A549 (cell line): ENCODE results near the gene DNAJC8. TPM values are rescaled to one million over a fixed set of nuclear protein-coding genes. Genes with fewer than 3 reads are reported as not detected.

Experiments used
- ATAC-seq, 2 experiments: fragments of 200-7000 bp in 1 of 2; fragments of >200 bp in 1 of 2; cut with Nextera tagmentation in 1 of 2; cut with Tn5 transposase in 1 of 2; 3 replicates each; pipeline versions ENCODE4 v1.8.0 to v1.9.1; 2018 to 2020; ENCODE audit warnings: mild to moderate bottlenecking in 1 of 2, moderate library complexity in 1 of 2
- CTCF ChIA-PET: fragments of 300-600 bp; sonication (Branson Sonifier 250); formaldehyde crosslinking; extraction: SDS; loops from one replicate; lab custom pipeline; 2021; ENCODE audit warnings: antibody characterized with exemption, inconsistent platforms; lab: Yijun Ruan, JAX
- POLR2A ChIA-PET: fragments of 350-600 bp; formaldehyde crosslinking; extraction: SDS; loops from one replicate; lab custom pipeline; 2021; ENCODE audit warnings: antibody characterized with exemption, inconsistent platforms; lab: Yijun Ruan, JAX
- DNase-seq, 2 experiments: peaks; one replicate each; pipeline versions ENCODE4 v3.0.0 to v3.0.0-alpha.2; 2011 to 2016; ENCODE audit warnings: low read depth in 1 of 2, low spot score in 1 of 2
- FAIRE-seq: peaks from 2 replicates; lab custom pipeline; 2011; peaks lifted over from hg19 to GRCh38; lab: Jason Lieb, UNC
- H3K27ac ChIP-seq, 2 experiments: fragments of >200 bp; sonication (Bioruptor Twin); formaldehyde crosslinking; 3 replicates each; pipeline ENCODE4 v1.5.1; 2016 to 2017
- H3K4me1 ChIP-seq: fragments of >200 bp; sonication (Bioruptor Twin); formaldehyde crosslinking; 3 replicates; pipeline ENCODE4 v1.6.1; 2016
- H3K4me2 ChIP-seq: fragments of >200 bp; sonication (Bioruptor Twin); formaldehyde crosslinking; 3 replicates; pipeline ENCODE4 v1.6.1; 2016
- H3K4me3 ChIP-seq: fragments of >200 bp; sonication (Bioruptor Twin); formaldehyde crosslinking; 3 replicates; pipeline ENCODE4 v1.5.1; 2016
- H3K9me3 ChIP-seq: fragments of >200 bp; sonication (Bioruptor Twin); formaldehyde crosslinking; 3 replicates; pipeline ENCODE4 v1.6.1; 2016
- BHLHE40 ChIP-seq: IDR thresholded peaks from 2 replicates; pipeline ENCODE4 v1.6.1; 2012; ENCODE audit warnings: low read depth, low read length, inconsistent platforms
- CBX2 ChIP-seq: fragments of 200-600 bp; sonication (generic); IDR thresholded peaks from 2 replicates; pipeline ENCODE4 v1.6.1; 2016; ENCODE audit warnings: low read depth, mild to moderate bottlenecking, borderline replicate concordance
- CBX8 ChIP-seq: fragments of 200-600 bp; sonication (generic); IDR thresholded peaks from 2 replicates; pipeline ENCODE4 v1.6.1; 2016
- CEBPB ChIP-seq, 2 experiments: fragments of >200 bp in 1 of 2; sonication (Bioruptor Twin) in 1 of 2; formaldehyde crosslinking in 1 of 2; IDR thresholded peaks; 2 replicates each; pipeline ENCODE4 v1.6.1; 2012 to 2016
- CHD4 ChIP-seq: fragments of 200-600 bp; sonication (generic); IDR thresholded peaks from 2 replicates; pipeline ENCODE4 v1.6.1; 2016; ENCODE audit warnings: antibody characterized with exemption, mild to moderate bottlenecking, borderline replicate concordance
- EHF ChIP-seq: fragments of 250-450 bp; sonication (Bioruptor Pico); IDR thresholded peaks from 2 replicates; pipeline ENCODE4 v1.5.0; 2020; ENCODE audit warnings: mild to moderate bottlenecking
- FOSB ChIP-seq: fragments of 250-450 bp; sonication (Bioruptor Pico); IDR thresholded peaks from 2 replicates; pipeline ENCODE4 v1.5.0; 2020; ENCODE audit warnings: mild to moderate bottlenecking, moderate library complexity
- GATA3 ChIP-seq: IDR thresholded peaks from 2 replicates; pipeline ENCODE4 v1.6.1; 2012; ENCODE audit warnings: borderline replicate concordance
- HES2 ChIP-seq: fragments of >200 bp; sonication (Bioruptor Twin); formaldehyde crosslinking; IDR thresholded peaks from 2 replicates; pipeline ENCODE4 v1.6.1; 2016
- HEYL ChIP-seq: fragments of 250-450 bp; sonication (Bioruptor Pico); IDR thresholded peaks from 2 replicates; pipeline ENCODE4 v1.8.0; 2021; ENCODE audit warnings: mild to moderate bottlenecking, moderate library complexity
- HOXB5 ChIP-seq: fragments of 250-450 bp; sonication (Bioruptor Pico); IDR thresholded peaks from 2 replicates; pipeline ENCODE4 v1.5.0; 2020; ENCODE audit warnings: mild to moderate bottlenecking, moderate library complexity
- KDM1A ChIP-seq: fragments of 200-600 bp; sonication (generic); IDR thresholded peaks from 2 replicates; pipeline ENCODE4 v1.6.1; 2016; ENCODE audit warnings: low read depth, mild to moderate bottlenecking
- PBX3 ChIP-seq: IDR thresholded peaks from 2 replicates; pipeline ENCODE4 v1.6.1; 2012
- RCOR1 ChIP-seq: fragments of 150-350 bp; IDR thresholded peaks from 2 replicates; pipeline ENCODE4 v1.6.1; 2014; ENCODE audit warnings: antibody characterized with exemption, low read length, low read depth
- REST ChIP-seq: fragments of 200-600 bp; sonication (generic); IDR thresholded peaks from 2 replicates; pipeline ENCODE4 v1.6.1; 2016; ENCODE audit warnings: antibody characterized with exemption, mild to moderate bottlenecking, moderate library complexity
- RFX5 ChIP-seq: fragments of 450-650 bp; IDR thresholded peaks from 2 replicates; pipeline ENCODE4 v1.7.1; 2014; ENCODE audit warnings: antibody characterized with exemption, mild to moderate bottlenecking, moderate library complexity
- RNF2 ChIP-seq: fragments of 200-600 bp; sonication (generic); IDR thresholded peaks from 2 replicates; pipeline ENCODE4 v1.6.1; 2016; ENCODE audit warnings: low read depth, mild to moderate bottlenecking, antibody characterized with exemption, moderate library complexity, borderline replicate concordance
- SREBF2 ChIP-seq: fragments of 450-650 bp; IDR thresholded peaks from 2 replicates; pipeline ENCODE4 v1.6.1; 2014; ENCODE audit warnings: mild to moderate bottlenecking, moderate library complexity
- USF2 ChIP-seq: fragments of 450-650 bp; IDR thresholded peaks from 2 replicates; pipeline ENCODE4 v1.6.1; 2014; ENCODE audit warnings: antibody characterized with exemption
- ZFP36 ChIP-seq: fragments of 450-650 bp; IDR thresholded peaks from 2 replicates; pipeline ENCODE4 v1.6.1; 2014; ENCODE audit warnings: borderline replicate concordance; ENCODE audit not compliant: partially characterized antibody
- WGBS: methylation state at CpG from one replicate; pipeline ENCODE4 v1.1.6; 2017; ENCODE audit errors: missing lambda C conversion rate; 5-methylcytosine and 5-hydroxymethylcytosine counted together
- polyA plus RNA-seq, 4 experiments: library from polyadenylated mRNA; depleted of rRNA in 3 of 4; stranded (reverse); fragments of >200 nt; fragmentation: RNase III in 1 of 4; extraction: RNeasy Plus Mini Kit Qiagen cat#74134 plus additional on column Dnase treatment in 1 of 4; gene quantifications; 2 replicates in 3 of 4; 3 replicates in 1 of 4; pipeline ENCODE4 v1.2.3, GENCODE V29; 2011 to 2017
- TF ChIP-seq, protein P1 (sequence below): fragments of 150-350 bp; IDR thresholded peaks from 2 replicates; pipeline ENCODE4 v1.6.1; 2014; ENCODE audit warnings: low read depth, mild to moderate bottlenecking, low read length
- TF ChIP-seq, protein P2 (sequence below): IDR thresholded peaks from 2 replicates; pipeline ENCODE4 v1.6.1; 2012

DNAJC8 gene
- polyA plus RNA-seq, 2 of the 4 experiments (the other 2 are of a cell fraction) = 87.3 to 93.7 TPM

DNA sequence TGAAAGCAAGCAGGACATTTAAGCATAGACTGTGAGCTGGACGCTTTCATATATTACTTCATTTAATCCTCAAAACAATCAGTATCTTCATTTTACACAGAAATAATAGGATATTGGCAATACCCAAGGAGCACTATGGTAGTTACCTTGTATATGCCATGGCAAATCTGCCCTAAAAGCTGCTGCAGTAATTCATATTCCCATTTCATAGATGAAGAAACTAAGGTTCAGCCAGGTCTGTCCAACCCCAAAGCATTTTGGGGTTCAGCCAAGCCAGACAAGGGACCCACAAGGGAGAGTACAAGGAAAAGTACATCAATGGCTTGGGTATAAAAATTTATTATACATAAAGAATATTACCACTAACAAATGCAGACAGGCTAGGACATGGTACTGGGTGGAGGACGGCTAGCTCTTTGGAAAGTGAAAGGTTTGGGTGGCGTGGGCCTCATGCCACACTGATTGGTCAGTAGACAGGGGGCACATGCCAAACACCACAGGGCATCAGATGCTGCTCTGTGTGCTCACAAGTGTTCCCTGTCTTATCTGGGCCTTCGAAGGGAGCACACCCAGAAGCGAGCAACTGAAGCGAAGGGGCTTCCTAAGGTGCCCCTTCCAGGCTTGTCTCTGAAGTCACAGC is 32.5 kb downstream of the DNAJC8 start:
- H3K9me3 ChIP-seq = no peaks in the 10 kb centered on the region
- H3K4me3 ChIP-seq = no peak overlapping the region
- no peak for FAIRE-seq
- DNase-seq = no peak
- 94% methylated on average over 6 of the region's 6 CpGs for WGBS
- ATAC-seq = no peak
- no peak for TF ChIP-seq ZFP36
- no peak for TF ChIP-seq CBX2
- no peak for TF ChIP-seq CBX8
- TF ChIP-seq, protein P1, sequence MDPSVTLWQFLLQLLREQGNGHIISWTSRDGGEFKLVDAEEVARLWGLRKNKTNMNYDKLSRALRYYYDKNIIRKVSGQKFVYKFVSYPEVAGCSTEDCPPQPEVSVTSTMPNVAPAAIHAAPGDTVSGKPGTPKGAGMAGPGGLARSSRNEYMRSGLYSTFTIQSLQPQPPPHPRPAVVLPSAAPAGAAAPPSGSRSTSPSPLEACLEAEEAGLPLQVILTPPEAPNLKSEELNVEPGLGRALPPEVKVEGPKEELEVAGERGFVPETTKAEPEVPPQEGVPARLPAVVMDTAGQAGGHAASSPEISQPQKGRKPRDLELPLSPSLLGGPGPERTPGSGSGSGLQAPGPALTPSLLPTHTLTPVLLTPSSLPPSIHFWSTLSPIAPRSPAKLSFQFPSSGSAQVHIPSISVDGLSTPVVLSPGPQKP = no peak
- no peak for TF ChIP-seq HEYL
- TF ChIP-seq RCOR1 = no peak
- TF ChIP-seq HES2 = no peak
- POLR2A ChIA-PET = no interaction called here
- CTCF ChIA-PET = interaction anchor here (0.7 kb wide), 1 partner anchor 8 kb away, joined by 4 read pairs; no protein-coding TSS in a partner anchor
- no peak overlapping the region for H3K27ac ChIP-seq
- no peaks in the 10 kb centered on the region for H3K4me1 ChIP-seq
- H3K4me2 ChIP-seq = no peak overlapping the region

DNA sequence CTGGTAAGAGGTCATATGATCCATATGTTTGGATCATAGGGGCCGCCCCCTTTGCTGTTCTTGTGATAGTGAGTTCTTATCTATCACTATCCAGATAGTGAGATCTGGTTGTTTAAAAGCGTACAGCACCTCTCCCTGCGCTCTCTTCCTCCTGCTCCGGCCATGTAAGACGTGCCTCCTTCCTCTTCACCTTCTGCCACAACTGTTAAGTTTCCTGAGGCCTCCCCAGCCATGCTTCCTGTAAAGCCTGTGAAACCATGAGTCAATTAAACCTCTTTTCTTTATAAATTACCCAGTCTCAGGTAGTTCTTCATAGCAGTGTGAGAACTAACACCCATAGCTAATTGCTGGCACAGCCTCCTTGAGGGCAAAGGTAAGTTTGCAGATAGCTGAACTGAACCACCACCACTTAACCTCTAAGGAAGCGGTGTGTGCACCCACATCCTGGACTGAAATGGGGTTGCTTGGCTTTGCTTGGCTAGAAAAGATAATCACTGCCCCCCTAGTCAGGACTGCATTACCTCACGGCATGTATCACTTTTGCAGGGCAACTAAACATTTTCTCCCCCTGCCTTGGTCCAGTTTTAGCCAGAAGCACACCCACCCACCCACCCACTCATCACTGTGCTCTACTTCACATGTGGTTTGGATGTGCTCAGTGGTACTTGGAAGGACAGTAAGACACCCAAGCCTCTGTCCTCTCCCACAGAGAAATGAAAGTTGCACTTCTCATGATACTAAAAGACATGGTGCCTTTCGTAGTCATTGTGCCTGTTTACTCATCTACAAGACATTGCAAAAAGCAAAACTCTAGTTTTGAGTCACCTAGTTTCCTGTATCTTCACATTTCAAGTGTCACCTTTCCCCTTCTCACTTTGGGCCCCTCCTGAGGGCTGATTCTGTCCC is 33.2 kb downstream of the DNAJC8 start:
- WGBS = 94% methylated on average over 8 of the region's 8 CpGs
- ChIA-PET POLR2A (no interaction called here), CTCF (interaction anchor here (0.7 kb wide), 1 partner anchor 9 kb away, joined by 4 read pairs; no protein-coding TSS in a partner anchor)
- Histone ChIP-seq H3K4me1 (no peaks in the 10 kb centered on the region), H3K27ac (no peak overlapping the region), H3K4me2 (no peak overlapping the region)
- no peak for ATAC-seq
- TF ChIP-seq GATA3 = no peak
- TF ChIP-seq, protein P1 = no peak
- TF ChIP-seq, protein P2, sequence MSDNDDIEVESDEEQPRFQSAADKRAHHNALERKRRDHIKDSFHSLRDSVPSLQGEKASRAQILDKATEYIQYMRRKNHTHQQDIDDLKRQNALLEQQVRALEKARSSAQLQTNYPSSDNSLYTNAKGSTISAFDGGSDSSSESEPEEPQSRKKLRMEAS = no peak
- no peak for TF ChIP-seq RFX5
- no peak for TF ChIP-seq USF2
- TF ChIP-seq PBX3 = no peak
- no peak for TF ChIP-seq BHLHE40
- no peak for TF ChIP-seq FOSB (CRISPR knock-in tag)
- TF ChIP-seq REST = no peak
- TF ChIP-seq EHF (CRISPR knock-in tag) = no peak
- no peak for TF ChIP-seq CBX2
- TF ChIP-seq CHD4 = no peak
- no peak for TF ChIP-seq KDM1A
- no peak for TF ChIP-seq HOXB5 (CRISPR knock-in tag)
- no peak for TF ChIP-seq SREBF2
- TF ChIP-seq CEBPB (IDR thresholded peaks at IDR 0.05) = no peak
- no peak for TF ChIP-seq RNF2
- TF ChIP-seq, all 56 proteins: peak for 0
- Histone ChIP-seq H3K4me3 (no peak overlapping the region), H3K9me3 (no peaks in the 10 kb centered on the region)
- DNase-seq (no peak), FAIRE-seq (no peak)
